HL-60 (cell line): ENCODE data around the gene LGI2.

Source experiments
- GABPA ChIP-seq: IDR thresholded peaks from 2 replicates; pipeline ENCODE4 v1.6.1; 2012; ENCODE audit warnings: low read depth
- SPI1 ChIP-seq: IDR thresholded peaks from 2 replicates; pipeline ENCODE4 v1.6.1; 2012; ENCODE audit warnings: low read depth, mild to moderate bottlenecking, borderline replicate concordance
- TF ChIP-seq, protein P1 (sequence below): IDR thresholded peaks from one replicate; pipeline ENCODE4 v1.5.1; 2011; ENCODE audit warnings: low read length, control low read depth, inconsistent platforms; ENCODE audit not compliant: insufficient read depth
- TF ChIP-seq, protein P2 (sequence below): IDR thresholded peaks from 2 replicates; pipeline ENCODE4 v1.6.1; 2012; ENCODE audit warnings: low read depth; ENCODE audit not compliant: insufficient replicate concordance

DNA sequence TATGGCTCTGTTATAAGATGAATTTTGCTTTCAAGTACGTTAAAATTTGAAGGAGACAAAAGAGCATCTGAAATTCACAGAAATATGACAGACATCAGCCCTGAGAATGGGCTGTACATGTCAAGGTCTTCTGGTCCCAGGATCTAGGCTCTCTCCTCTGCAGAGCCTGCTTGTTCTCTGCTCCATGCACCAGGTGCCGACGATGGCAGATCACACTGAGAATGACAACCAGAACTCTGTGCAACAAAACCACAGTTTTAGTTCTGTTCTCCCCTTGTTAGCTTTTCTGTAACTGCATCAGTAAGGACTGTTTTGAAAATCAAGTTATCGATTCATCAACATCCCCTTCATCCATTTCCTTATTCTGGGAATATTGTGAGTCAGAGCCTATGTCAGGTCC is 30.9 kb upstream of the LGI2 start:
- no peak for TF ChIP-seq SPI1
- no peak for TF ChIP-seq GABPA
- TF ChIP-seq, protein P1, sequence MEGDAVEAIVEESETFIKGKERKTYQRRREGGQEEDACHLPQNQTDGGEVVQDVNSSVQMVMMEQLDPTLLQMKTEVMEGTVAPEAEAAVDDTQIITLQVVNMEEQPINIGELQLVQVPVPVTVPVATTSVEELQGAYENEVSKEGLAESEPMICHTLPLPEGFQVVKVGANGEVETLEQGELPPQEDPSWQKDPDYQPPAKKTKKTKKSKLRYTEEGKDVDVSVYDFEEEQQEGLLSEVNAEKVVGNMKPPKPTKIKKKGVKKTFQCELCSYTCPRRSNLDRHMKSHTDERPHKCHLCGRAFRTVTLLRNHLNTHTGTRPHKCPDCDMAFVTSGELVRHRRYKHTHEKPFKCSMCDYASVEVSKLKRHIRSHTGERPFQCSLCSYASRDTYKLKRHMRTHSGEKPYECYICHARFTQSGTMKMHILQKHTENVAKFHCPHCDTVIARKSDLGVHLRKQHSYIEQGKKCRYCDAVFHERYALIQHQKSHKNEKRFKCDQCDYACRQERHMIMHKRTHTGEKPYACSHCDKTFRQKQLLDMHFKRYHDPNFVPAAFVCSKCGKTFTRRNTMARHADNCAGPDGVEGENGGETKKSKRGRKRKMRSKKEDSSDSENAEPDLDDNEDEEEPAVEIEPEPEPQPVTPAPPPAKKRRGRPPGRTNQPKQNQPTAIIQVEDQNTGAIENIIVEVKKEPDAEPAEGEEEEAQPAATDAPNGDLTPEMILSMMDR, result no peak
- TF ChIP-seq, protein P2, sequence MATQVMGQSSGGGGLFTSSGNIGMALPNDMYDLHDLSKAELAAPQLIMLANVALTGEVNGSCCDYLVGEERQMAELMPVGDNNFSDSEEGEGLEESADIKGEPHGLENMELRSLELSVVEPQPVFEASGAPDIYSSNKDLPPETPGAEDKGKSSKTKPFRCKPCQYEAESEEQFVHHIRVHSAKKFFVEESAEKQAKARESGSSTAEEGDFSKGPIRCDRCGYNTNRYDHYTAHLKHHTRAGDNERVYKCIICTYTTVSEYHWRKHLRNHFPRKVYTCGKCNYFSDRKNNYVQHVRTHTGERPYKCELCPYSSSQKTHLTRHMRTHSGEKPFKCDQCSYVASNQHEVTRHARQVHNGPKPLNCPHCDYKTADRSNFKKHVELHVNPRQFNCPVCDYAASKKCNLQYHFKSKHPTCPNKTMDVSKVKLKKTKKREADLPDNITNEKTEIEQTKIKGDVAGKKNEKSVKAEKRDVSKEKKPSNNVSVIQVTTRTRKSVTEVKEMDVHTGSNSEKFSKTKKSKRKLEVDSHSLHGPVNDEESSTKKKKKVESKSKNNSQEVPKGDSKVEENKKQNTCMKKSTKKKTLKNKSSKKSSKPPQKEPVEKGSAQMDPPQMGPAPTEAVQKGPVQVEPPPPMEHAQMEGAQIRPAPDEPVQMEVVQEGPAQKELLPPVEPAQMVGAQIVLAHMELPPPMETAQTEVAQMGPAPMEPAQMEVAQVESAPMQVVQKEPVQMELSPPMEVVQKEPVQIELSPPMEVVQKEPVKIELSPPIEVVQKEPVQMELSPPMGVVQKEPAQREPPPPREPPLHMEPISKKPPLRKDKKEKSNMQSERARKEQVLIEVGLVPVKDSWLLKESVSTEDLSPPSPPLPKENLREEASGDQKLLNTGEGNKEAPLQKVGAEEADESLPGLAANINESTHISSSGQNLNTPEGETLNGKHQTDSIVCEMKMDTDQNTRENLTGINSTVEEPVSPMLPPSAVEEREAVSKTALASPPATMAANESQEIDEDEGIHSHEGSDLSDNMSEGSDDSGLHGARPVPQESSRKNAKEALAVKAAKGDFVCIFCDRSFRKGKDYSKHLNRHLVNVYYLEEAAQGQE, result no peak
